ENCODE data around the gene FZD1. TPM values are rescaled to one million over a fixed set of nuclear protein-coding genes. Genes with fewer than 3 reads are reported as not detected.

FZD1 gene
- total RNA-seq, 4 donors from 2014 or later = 2.1 to 4.1 (median 3.5) TPM

DNA sequence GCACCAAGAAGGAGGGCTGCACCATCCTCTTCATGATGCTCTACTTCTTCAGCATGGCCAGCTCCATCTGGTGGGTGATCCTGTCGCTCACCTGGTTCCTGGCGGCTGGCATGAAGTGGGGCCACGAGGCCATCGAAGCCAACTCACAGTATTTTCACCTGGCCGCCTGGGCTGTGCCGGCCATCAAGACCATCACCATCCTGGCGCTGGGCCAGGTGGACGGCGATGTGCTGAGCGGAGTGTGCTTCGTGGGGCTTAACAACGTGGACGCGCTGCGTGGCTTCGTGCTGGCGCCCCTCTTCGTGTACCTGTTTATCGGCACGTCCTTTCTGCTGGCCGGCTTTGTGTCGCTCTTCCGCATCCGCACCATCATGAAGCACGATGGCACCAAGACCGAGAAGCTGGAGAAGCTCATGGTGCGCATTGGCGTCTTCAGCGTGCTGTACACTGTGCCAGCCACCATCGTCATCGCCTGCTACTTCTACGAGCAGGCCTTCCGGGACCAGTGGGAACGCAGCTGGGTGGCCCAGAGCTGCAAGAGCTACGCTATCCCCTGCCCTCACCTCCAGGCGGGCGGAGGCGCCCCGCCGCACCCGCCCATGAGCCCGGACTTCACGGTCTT lies 1.9 kb downstream of the FZD1 start:
- Histone ChIP-seq H3K36me3 (no peaks in the 10 kb centered on the region), H3K4me1 (peaks cover 0 to 8% of the 10 kb centered on the region in 2 donors), H3K27me3 (no peaks in the 10 kb centered on the region), H3K4me3 (peak overlapping the region; percentile 62 to 85 (median 74)), H3K27ac (no peak overlapping the region), H3K9me3 (no peaks in the 10 kb centered on the region)
- DNase-seq = no peak
- TF ChIP-seq, protein P1, sequence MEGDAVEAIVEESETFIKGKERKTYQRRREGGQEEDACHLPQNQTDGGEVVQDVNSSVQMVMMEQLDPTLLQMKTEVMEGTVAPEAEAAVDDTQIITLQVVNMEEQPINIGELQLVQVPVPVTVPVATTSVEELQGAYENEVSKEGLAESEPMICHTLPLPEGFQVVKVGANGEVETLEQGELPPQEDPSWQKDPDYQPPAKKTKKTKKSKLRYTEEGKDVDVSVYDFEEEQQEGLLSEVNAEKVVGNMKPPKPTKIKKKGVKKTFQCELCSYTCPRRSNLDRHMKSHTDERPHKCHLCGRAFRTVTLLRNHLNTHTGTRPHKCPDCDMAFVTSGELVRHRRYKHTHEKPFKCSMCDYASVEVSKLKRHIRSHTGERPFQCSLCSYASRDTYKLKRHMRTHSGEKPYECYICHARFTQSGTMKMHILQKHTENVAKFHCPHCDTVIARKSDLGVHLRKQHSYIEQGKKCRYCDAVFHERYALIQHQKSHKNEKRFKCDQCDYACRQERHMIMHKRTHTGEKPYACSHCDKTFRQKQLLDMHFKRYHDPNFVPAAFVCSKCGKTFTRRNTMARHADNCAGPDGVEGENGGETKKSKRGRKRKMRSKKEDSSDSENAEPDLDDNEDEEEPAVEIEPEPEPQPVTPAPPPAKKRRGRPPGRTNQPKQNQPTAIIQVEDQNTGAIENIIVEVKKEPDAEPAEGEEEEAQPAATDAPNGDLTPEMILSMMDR (IDR thresholded peaks at IDR 0.05 in 4 of 5, conservative IDR thresholded peaks at IDR 0.05 in 1 of 5) = no peak
- TF ChIP-seq POLR2A (IDR thresholded peaks at IDR 0.05) = no peak
- ATAC-seq = no peak
- in situ Hi-C loops (cut with MboI; ENCODE audit: low sequenced_read_pairs in 4 of 4) = no loop called here
- intact Hi-C loops (cut with DNase I; ENCODE audit: low total_unique reads) = no loop called here

DNA sequence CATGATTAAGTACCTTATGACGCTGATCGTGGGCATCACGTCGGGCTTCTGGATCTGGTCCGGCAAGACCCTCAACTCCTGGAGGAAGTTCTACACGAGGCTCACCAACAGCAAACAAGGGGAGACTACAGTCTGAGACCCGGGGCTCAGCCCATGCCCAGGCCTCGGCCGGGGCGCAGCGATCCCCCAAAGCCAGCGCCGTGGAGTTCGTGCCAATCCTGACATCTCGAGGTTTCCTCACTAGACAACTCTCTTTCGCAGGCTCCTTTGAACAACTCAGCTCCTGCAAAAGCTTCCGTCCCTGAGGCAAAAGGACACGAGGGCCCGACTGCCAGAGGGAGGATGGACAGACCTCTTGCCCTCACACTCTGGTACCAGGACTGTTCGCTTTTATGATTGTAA lies 2.5 kb downstream of the FZD1 start:
- H3K9me3 ChIP-seq = no peaks in the 10 kb centered on the region
- no peaks in the 10 kb centered on the region for H3K27me3 ChIP-seq
- H3K27ac ChIP-seq = no peak overlapping the region
- ATAC-seq (no peak), DNase-seq (no peak)
- H3K36me3 ChIP-seq = no peaks in the 10 kb centered on the region
- TF ChIP-seq, protein P1 (IDR thresholded peaks at IDR 0.05 in 4 of 5, conservative IDR thresholded peaks at IDR 0.05 in 1 of 5) = no peak
- no peak for TF ChIP-seq POLR2A (IDR thresholded peaks at IDR 0.05)
- in situ Hi-C loops (cut with MboI; ENCODE audit: low sequenced_read_pairs in 4 of 4) (no loop called here), intact Hi-C loops (cut with DNase I; ENCODE audit: low total_unique reads) (no loop called here)
- H3K4me3 ChIP-seq = peak overlapping the region in 3 of 4 donors; percentile 9 to 85 (median 76)
- peaks cover 0 to 8% of the 10 kb centered on the region in 2 donors for H3K4me1 ChIP-seq

DNA sequence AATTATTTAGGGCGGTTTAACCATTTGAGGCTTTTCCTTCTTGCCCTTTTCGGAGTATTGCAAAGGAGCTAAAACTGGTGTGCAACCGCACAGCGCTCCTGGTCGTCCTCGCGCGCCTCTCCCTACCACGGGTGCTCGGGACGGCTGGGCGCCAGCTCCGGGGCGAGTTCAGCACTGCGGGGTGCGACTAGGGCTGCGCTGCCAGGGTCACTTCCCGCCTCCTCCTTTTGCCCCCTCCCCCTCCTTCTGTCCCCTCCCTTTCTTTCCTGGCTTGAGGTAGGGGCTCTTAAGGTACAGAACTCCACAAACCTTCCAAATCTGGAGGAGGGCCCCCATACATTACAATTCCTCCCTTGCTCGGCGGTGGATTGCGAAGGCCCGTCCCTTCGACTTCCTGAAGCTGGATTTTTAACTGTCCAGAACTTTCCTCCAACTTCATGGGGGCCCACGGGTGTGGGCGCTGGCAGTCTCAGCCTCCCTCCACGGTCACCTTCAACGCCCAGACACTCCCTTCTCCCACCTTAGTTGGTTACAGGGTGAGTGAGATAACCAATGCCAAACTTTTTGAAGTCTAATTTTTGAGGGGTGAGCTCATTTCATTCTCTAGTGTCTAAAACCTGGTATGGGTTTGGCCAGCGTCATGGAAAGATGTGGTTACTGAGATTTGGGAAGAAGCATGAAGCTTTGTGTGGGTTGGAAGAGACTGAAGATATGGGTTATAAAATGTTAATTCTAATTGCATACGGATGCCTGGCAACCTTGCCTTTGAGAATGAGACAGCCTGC lies 3.1 kb downstream of the FZD1 start:
- TF ChIP-seq, protein P1 (IDR thresholded peaks at IDR 0.05 in 4 of 5, conservative IDR thresholded peaks at IDR 0.05 in 1 of 5) = no peak
- no peak for TF ChIP-seq POLR2A (IDR thresholded peaks at IDR 0.05)
- no peak for ATAC-seq
- intact Hi-C loops (cut with DNase I; ENCODE audit: low total_unique reads) = no loop called here
- Histone ChIP-seq H3K9me3 (no peaks in the 10 kb centered on the region), H3K4me3 (peak overlapping the region in 3 of 4 donors; percentile 9 to 76 (median 18)), H3K27me3 (no peaks in the 10 kb centered on the region), H3K27ac (no peak overlapping the region), H3K36me3 (no peaks in the 10 kb centered on the region), H3K4me1 (peaks cover 0 to 8% of the 10 kb centered on the region in 2 donors)
- in situ Hi-C loops (cut with MboI; ENCODE audit: low sequenced_read_pairs in 4 of 4) = no loop called here
- no peak for DNase-seq

DNA sequence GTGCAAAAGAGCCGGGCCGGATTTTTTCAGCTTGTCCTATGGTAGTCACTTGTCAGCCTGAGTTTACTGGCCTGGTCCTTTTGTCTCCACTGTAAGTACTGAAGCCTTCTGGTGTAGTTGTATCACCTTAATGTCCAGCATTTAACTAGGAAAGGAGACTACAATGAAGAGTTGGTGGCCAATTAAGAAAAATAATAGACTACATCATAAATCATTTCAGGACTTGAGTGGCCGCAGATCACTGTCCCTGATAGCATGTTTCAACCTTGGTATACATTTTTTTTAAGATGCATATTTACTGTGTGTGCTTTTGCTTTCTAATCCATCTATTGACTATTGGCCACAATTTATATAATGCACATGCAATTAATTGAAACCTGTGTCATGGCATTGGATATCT lies 6.1 kb downstream of the FZD1 start:
- intact Hi-C loops (cut with DNase I; ENCODE audit: low total_unique reads) = no loop called here
- no peak for ATAC-seq

More for the DNA sequence above, 6.1 kb downstream of the FZD1 start:
- peaks cover 0 to 8% of the 10 kb centered on the region in 2 donors for H3K4me1 ChIP-seq
- TF ChIP-seq, protein P1 (IDR thresholded peaks at IDR 0.05 in 4 of 5, conservative IDR thresholded peaks at IDR 0.05 in 1 of 5) = no peak
- no peak for TF ChIP-seq POLR2A (IDR thresholded peaks at IDR 0.05)
- no peak for DNase-seq
- H3K4me3 ChIP-seq = no peak overlapping the region
- no peaks in the 10 kb centered on the region for H3K27me3 ChIP-seq
- no peaks in the 10 kb centered on the region for H3K9me3 ChIP-seq
- H3K27ac ChIP-seq = no peak overlapping the region
- in situ Hi-C loops (cut with MboI; ENCODE audit: low sequenced_read_pairs in 4 of 4) = no loop called here
- no peaks in the 10 kb centered on the region for H3K36me3 ChIP-seq

Measured in gastrocnemius medialis (tissue), 4 donors.